ENCODE results near the gene ZNF343.

GRCh38 chr20:2485080-2485479 is 23.6 kb downstream of the ZNF343 start:
- no peak for TF ChIP-seq CTCF (conservative IDR thresholded peaks at IDR 0.05)
- TF ChIP-seq ZFX (IDR thresholded peaks at IDR 0.05): no peak
